OCI-LY7 (cell line): Measurements from ENCODE around the gene BRAF. TPM values are rescaled to one million over a fixed set of nuclear protein-coding genes. Genes with fewer than 3 reads are reported as not detected.
A peak's percentile ranks its signal among the peaks of the same experiment; 100 is the strongest.

Experiments used
- BruUV-seq: library from RNA; stranded (reverse); fragments of 400-500 nt; replicated peaks from 2 replicates; lab custom pipeline; 2021; lab: Mats Ljungman, UMichigan
- CTCF ChIA-PET: fragments of 300-600 bp; sonication (Branson Sonifier 250); formaldehyde crosslinking; loops from one replicate; lab custom pipeline; 2022; ENCODE audit warnings: antibody characterized with exemption; ENCODE audit not compliant: unreplicated experiment; lab: Charles Lee
- POLR2A ChIA-PET: fragments of 300-600 bp; sonication (Branson Sonifier 250); formaldehyde crosslinking; loops from one replicate; lab custom pipeline; 2022; ENCODE audit warnings: antibody characterized with exemption; lab: Charles Lee
- DNase-seq: peaks from one replicate; pipeline ENCODE4 v3.0.0-alpha.2; 2015; ENCODE audit warnings: low spot score
- H2AFZ ChIP-seq: fragments of 200-600 bp; sonication (generic), shearing (Covaris generic); 2 replicates; pipeline ENCODE4 v1.6.1; 2014; ENCODE audit warnings: mild to moderate bottlenecking, antibody characterized with exemption, low read length, moderate library complexity
- H3K27ac ChIP-seq: fragments of 200-600 bp; sonication (generic); 2 replicates; pipeline ENCODE4 v1.5.1; 2014; ENCODE audit warnings: mixed run types, low read depth, mild to moderate bottlenecking, moderate library complexity, low read length, inconsistent platforms; ENCODE audit not compliant: poor library complexity, severe bottlenecking
- H3K36me3 ChIP-seq: fragments of 200-600 bp; sonication (generic); 2 replicates; pipeline ENCODE4 v1.6.1; 2014; ENCODE audit warnings: mild to moderate bottlenecking, antibody characterized with exemption, low read length, moderate library complexity, mixed read lengths; ENCODE audit not compliant: insufficient read depth
- H3K4me1 ChIP-seq: fragments of 200-600 bp; sonication (generic); 2 replicates; pipeline ENCODE4 v1.5.1; 2014; ENCODE audit warnings: mild to moderate bottlenecking, low read length; ENCODE audit not compliant: insufficient read depth, poor library complexity, severe bottlenecking
- H3K4me2 ChIP-seq: fragments of 200-600 bp; sonication (generic); 2 replicates; pipeline ENCODE4 v1.6.1; 2014; ENCODE audit warnings: mild to moderate bottlenecking, low read length
- H3K4me3 ChIP-seq: fragments of 200-600 bp; sonication (generic); 2 replicates; pipeline ENCODE4 v1.5.1; 2014; ENCODE audit warnings: mild to moderate bottlenecking, low read depth, low read length; ENCODE audit not compliant: poor library complexity, severe bottlenecking
- H3K79me2 ChIP-seq: fragments of 200-600 bp; sonication (generic); 2 replicates; pipeline ENCODE4 v1.6.1; 2016; ENCODE audit warnings: low read depth, mild to moderate bottlenecking, low read length, moderate library complexity, mixed read lengths; ENCODE audit not compliant: insufficient read depth
- H3K9me2 ChIP-seq: fragments of 200-600 bp; sonication (generic); 2 replicates; pipeline ENCODE4 v1.6.1; 2016; ENCODE audit warnings: mild to moderate bottlenecking, low read length, mixed read lengths; ENCODE audit not compliant: insufficient read depth
- H3K9me3 ChIP-seq: fragments of 200-600 bp; sonication (generic); 2 replicates; pipeline ENCODE4 v1.6.1; 2014; ENCODE audit warnings: mild to moderate bottlenecking, mixed run types, low read length, mixed read lengths
- H4K20me1 ChIP-seq: fragments of 200-600 bp; sonication (generic); 2 replicates; pipeline ENCODE4 v1.6.1; 2014; ENCODE audit warnings: mild to moderate bottlenecking, antibody characterized with exemption, low read length, moderate library complexity, mixed read lengths; ENCODE audit not compliant: insufficient read depth
- CTCF ChIP-seq: fragments of 200-600 bp; sonication (generic); conservative IDR thresholded peaks from 2 replicates; pipeline ENCODE4 v1.5.1; 2014; ENCODE audit warnings: mild to moderate bottlenecking, antibody characterized with exemption, low read length, moderate library complexity, mixed read lengths
- EZH2phosphoT487 ChIP-seq: fragments of 200-600 bp; sonication (generic); IDR thresholded peaks from 2 replicates; pipeline ENCODE4 v1.6.1; 2018; ENCODE audit warnings: low read depth, borderline replicate concordance, mild to moderate bottlenecking, mixed run types, antibody characterized with exemption, low read length, moderate library complexity, mixed read lengths
- intact Hi-C: fragments of 100-400 bp; cut with micrococcal nuclease; formaldehyde crosslinking; loops from one replicate; pipeline ENCODE4 v1.10.0; 2022; ENCODE audit not compliant: unreplicated experiment
- total RNA-seq, 2 experiments: library from RNA; depleted of rRNA in 1 of 2; stranded (reverse); fragments of >200 nt in 1 of 2; shearing (Covaris generic) in 1 of 2; gene quantifications; 2 replicates each; pipeline ENCODE4 v1.2.3, GENCODE V29; 2014 to 2022

Gene BRAF
- total RNA-seq, 2 experiments from 2014 or later = 17.1 to 41.6 TPM

GRCh38 chr7:140877249-140877524 lies 47.5 kb downstream of the BRAF start:
- Histone ChIP-seq H2AFZ (no peak overlapping the region), H3K4me1 (peaks cover 7% of the 10 kb centered on the region), H3K9me3 (peaks cover 8% of the 10 kb centered on the region; the same call in 1 of the 2 replicates), H3K79me2 (peaks cover 45% of the 10 kb centered on the region), H3K4me3 (no peak overlapping the region), H3K4me2 (0 out of 2 replicates have a peak overlapping the region, but pooled peaks have one; percentile 38), H4K20me1 (no peaks in the 10 kb centered on the region), H3K9me2 (no peaks in the 10 kb centered on the region), H3K27ac (no peak overlapping the region), H3K36me3 (no peaks in the 10 kb centered on the region)
- ChIA-PET CTCF (no interaction called here), POLR2A (no interaction called here)
- intact Hi-C loops = no loop called here
- TF ChIP-seq EZH2phosphoT487 (no peak), CTCF (no peak)
- no peak for DNase-seq
- BruUV-seq = no TSS peak

GRCh38 chr7:140876519-140877248 lies 48.0 kb downstream of the BRAF start:
- no peaks in the 10 kb centered on the region for H4K20me1 ChIP-seq
- no peaks in the 10 kb centered on the region for H3K36me3 ChIP-seq
- DNase-seq = no peak
- TF ChIP-seq CTCF (no peak), EZH2phosphoT487 (no peak)
- peaks cover 50% of the 10 kb centered on the region for H3K79me2 ChIP-seq
- H3K4me1 ChIP-seq = peaks cover 7% of the 10 kb centered on the region
- no peak overlapping the region for H3K27ac ChIP-seq
- BruUV-seq = no TSS peak
- no peak overlapping the region for H3K4me3 ChIP-seq
- POLR2A ChIA-PET = interaction anchor here (0.8 kb wide), 1 partner anchor 28 kb away, joined by 4 read pairs; no protein-coding TSS in a partner anchor
- no peaks in the 10 kb centered on the region for H3K9me2 ChIP-seq
- peaks cover 8% of the 10 kb centered on the region; the same call in 1 of the 2 replicates for H3K9me3 ChIP-seq
- H2AFZ ChIP-seq = no peak overlapping the region
- intact Hi-C loops = no loop called here
- CTCF ChIA-PET = no interaction called here
- peak overlapping the region; percentile 38 for H3K4me2 ChIP-seq

- Histone ChIP-seq H3K27ac (no peak overlapping the region), H3K9me2 (no peaks in the 10 kb centered on the region), H4K20me1 (no peaks in the 10 kb centered on the region), H3K4me2 (no peak overlapping the region), H3K4me3 (no peak overlapping the region), H2AFZ (no peak overlapping the region), H3K9me3 (peaks cover 8% of the 10 kb centered on the region; the same call in 1 of the 2 replicates), H3K36me3 (no peaks in the 10 kb centered on the region), H3K79me2 (peaks cover 61% of the 10 kb centered on the region), H3K4me1 (peaks cover 15% of the 10 kb centered on the region)
- BruUV-seq = no TSS peak
- intact Hi-C loops = no loop called here
- POLR2A ChIA-PET = interaction anchor here (0.7 to 1.7 kb wide), 2 partner anchors 12 to 1106 kb away, joined by 3 to 5 read pairs; no protein-coding TSS in a partner anchor
- TF ChIP-seq EZH2phosphoT487 (no peak), CTCF (no peak)
- CTCF ChIA-PET = no interaction called here
- DNase-seq = no peak
These were observed 51.3 kb downstream of the BRAF start for GRCh38 chr7:140873434-140873833.
